GM12874 (cell line): Measurements from ENCODE around the gene OSCP1.

Experiments used
- CTCF ChIP-seq: IDR thresholded peaks from 2 replicates; pipeline ENCODE4 v1.5.1; 2011; ENCODE audit warnings: low read depth, mild to moderate bottlenecking, control low read depth, low read length, moderate library complexity; ENCODE audit not compliant: insufficient read depth

OSCP1 gene

GRCh38 chr1:36450270-36450918 is at the start of gene OSCP1:
TSS of gene OSCP1 (minus strand) at chr1:36450451. CDS start at chr1:36450369, 82 bp downstream.
- no peak for TF ChIP-seq CTCF

- no peak for TF ChIP-seq CTCF
Measured at GRCh38 chr1:36497207-36497606, 47.0 kb upstream of the OSCP1 start.

GRCh38 chr1:36494971-36495370 is 44.7 kb upstream of the OSCP1 start:
- TF ChIP-seq CTCF, result no peak

- TF ChIP-seq CTCF, result no peak
Measured at GRCh38 chr1:36493524-36493923, 43.3 kb upstream of the OSCP1 start.

- TF ChIP-seq CTCF, result no peak
Measured at GRCh38 chr1:36492491-36492890, 42.2 kb upstream of the OSCP1 start.

- no peak for TF ChIP-seq CTCF
Measured at GRCh38 chr1:36487906-36488305, 37.7 kb upstream of the OSCP1 start.

GRCh38 chr1:36486439-36487335 is 36.4 kb upstream of the OSCP1 start:
- no peak for TF ChIP-seq CTCF
